SK-N-SH (cell line): ENCODE results near the gene PHKG1.
A peak's percentile ranks its signal among the peaks of the same experiment; 100 is the strongest.

Experiments used
- CTCF ChIP-seq: fragments of 200-600 bp; sonication (generic); IDR thresholded peaks from 2 replicates; pipeline ENCODE4 v1.6.1; 2017; ENCODE audit warnings: antibody characterized with exemption, mild to moderate bottlenecking, moderate library complexity
- POLR2AphosphoS5 ChIP-seq: IDR thresholded peaks from 2 replicates; pipeline ENCODE4 v1.6.1; 2012; ENCODE audit warnings: low read depth, low read length

- TF ChIP-seq CTCF (no peak), POLR2AphosphoS5 (peak; percentile 92)
These were observed 45.9 kb downstream of the PHKG1 start for GRCh38 chr7:56046721-56047445.
